Measurements from ENCODE around the gene ANKRD55.
"Not testable (repeated sequence)": the region's sequence is repeated elsewhere in the genome, so short reads cannot be mapped to it uniquely, and the experiment has no call there.

GRCh38 chr5:56242271-56242670 is 9.1 kb upstream of the ANKRD55 start:
- TF ChIP-seq CTCF, POLR2AphosphoS5, POLR2A, EP300 (IDR thresholded peaks at IDR 0.05): not testable (repeated sequence)
